GM10266 (cell line): Measurements from ENCODE around the gene VDR.

ENCODE experiments used
- DNase-seq: peaks from one replicate; pipeline ENCODE4 v3.0.0; 2012; ENCODE audit errors: extremely low spot score
- TF ChIP-seq, protein P1 (sequence below): IDR thresholded peaks from 2 replicates; pipeline ENCODE4 v1.5.1; 2012; ENCODE audit warnings: mild to moderate bottlenecking, low read depth; ENCODE audit not compliant: control insufficient read depth, insufficient read depth; ENCODE audit errors: missing control alignments

Gene VDR

DNA sequence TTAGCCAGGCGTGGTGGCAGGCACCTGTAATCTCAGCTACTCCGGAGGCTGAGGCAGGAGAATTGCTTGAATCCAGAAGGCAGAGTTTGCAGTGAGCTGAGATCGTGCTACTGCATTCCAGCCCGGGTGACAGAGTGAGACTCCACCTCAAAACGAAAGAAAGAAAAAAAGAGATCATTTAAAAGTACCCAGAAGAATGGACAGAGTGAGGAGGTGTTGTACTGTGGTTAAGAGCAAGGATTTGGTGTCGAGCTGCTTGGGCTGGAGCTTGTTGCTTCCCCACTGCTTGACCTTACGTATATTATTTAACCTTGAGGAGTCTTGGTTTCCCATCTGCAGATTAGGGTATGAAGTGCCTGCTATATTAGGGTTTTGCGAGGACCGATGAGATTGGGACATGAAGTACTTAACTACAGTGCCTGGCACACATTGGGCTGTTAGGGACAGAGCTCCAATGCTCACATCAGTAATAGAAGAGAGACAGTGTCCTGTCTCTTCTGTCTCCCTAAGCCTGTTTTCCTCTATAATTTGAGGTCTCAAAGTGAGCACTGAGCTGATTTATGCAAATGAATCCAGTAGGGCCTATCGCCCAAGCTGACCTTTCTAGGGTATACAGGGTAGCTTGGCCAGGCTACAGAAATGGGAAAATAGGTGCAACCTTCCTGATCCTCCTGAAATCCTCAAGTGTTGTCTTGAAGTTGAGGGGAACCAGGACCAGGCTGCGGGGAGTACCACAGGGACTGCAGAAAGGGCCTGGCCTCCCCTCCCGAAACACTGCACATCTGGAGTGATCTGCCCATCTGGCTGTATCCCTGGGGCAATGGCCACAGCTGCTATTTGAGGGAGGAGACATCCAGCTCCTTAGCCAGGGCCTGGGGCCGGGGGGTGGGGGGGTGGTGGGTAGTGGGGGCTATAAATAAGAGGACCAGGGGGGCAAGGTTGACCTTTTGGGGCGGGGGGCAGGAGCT is 76.5 kb downstream of the VDR start:
- TF ChIP-seq, protein P1, sequence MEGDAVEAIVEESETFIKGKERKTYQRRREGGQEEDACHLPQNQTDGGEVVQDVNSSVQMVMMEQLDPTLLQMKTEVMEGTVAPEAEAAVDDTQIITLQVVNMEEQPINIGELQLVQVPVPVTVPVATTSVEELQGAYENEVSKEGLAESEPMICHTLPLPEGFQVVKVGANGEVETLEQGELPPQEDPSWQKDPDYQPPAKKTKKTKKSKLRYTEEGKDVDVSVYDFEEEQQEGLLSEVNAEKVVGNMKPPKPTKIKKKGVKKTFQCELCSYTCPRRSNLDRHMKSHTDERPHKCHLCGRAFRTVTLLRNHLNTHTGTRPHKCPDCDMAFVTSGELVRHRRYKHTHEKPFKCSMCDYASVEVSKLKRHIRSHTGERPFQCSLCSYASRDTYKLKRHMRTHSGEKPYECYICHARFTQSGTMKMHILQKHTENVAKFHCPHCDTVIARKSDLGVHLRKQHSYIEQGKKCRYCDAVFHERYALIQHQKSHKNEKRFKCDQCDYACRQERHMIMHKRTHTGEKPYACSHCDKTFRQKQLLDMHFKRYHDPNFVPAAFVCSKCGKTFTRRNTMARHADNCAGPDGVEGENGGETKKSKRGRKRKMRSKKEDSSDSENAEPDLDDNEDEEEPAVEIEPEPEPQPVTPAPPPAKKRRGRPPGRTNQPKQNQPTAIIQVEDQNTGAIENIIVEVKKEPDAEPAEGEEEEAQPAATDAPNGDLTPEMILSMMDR = no peak
- DNase-seq = no peak

DNA sequence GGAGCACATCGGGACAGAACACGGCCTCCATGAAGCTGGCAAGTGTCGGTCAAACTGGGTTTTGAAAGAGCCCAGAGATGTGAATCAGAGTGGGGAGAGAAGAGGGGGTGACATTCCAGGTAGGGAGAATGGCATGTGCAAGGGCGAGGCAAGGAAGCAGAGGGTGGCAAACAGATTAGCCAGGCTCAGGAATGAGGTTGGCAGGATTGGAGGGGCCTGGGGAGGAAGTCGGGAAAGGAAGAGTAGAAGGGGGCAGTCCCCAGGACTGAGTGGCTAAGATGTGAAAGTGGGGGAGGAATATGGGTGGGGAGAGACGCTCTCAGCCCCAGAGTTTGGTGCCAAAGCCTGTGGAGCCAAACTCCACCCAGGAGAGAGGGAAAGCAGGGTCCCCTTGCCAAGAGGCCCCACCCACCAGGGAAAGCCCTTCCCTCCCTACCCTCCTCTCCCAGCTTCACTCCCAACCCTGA is 79.6 kb downstream of the VDR start:
- TF ChIP-seq, protein P1 = no peak
- no peak for DNase-seq

DNA sequence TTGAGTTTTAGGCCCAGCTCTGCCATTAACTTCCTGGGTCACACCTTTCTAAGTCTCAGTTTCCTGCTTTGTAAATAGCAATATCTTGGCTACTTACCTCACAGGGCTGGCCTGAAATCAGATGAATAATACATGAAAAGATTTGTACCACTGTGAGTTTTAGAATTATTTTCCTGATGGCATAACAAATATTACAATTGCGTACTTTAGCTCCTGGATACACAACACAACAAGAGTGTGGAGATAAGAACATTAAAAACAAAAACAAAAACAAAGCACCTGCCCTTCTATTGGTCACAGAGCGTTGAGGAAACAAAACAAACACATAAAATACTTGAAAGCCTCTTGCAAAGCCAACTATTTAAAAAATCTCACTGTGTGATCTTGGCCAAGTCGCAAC is 80.2 kb downstream of the VDR start:
- DNase-seq = no peak
- TF ChIP-seq, protein P1 = no peak

DNA sequence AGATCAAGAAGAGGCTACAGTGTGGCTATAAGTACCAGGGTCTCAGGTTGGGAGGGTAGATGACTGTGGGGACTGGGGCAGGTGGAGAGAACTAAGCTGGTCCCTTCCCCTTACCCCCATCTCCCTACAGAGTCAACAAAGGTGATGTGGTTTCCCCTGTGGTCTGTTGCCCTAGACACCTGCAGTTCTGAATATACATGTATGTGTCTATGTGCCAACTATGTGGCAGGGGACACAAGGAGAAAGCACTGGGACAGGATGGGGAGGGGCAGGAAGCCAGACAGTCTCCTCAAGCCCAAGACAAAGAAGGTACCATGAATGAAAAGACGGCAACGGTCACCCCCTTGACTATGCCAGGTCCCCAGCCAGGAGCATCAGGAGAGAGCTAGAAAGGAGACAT is 80.6 kb downstream of the VDR start:
- no peak for DNase-seq
- TF ChIP-seq, protein P1 = no peak

DNA sequence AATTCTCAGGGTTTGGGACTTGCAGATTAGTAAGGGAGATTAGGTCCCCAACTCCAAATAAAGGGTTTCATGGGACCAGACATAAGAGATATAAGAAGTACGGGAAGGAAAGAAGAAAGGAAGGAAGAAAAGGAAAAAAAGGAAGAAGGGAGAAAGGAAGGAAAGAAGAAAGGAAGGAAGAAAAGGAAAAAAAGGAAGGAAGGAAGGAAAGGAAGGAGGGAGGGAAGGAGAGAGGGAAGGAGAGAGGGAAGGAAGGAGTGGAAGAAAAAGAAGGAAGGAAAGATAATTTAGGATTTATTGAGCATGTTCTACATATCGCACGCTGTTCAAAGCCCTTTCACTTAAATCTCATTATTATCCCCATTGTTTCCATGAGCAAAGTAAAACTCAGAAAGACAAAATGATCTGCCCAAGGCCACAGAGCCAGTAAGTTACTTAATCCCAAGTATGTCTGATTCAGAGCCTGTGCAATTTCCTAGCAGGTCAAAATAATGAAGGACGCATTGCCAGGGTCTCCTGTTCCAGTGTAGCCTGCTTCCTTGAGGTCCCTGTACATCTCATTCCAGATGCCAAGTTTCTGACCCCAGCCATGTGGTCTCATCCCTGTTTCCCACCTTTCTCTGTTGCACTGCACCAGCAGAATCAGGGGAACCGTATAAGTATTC is 81.2 kb downstream of the VDR start:
- TF ChIP-seq, protein P1 = no peak
- no peak for DNase-seq

DNA sequence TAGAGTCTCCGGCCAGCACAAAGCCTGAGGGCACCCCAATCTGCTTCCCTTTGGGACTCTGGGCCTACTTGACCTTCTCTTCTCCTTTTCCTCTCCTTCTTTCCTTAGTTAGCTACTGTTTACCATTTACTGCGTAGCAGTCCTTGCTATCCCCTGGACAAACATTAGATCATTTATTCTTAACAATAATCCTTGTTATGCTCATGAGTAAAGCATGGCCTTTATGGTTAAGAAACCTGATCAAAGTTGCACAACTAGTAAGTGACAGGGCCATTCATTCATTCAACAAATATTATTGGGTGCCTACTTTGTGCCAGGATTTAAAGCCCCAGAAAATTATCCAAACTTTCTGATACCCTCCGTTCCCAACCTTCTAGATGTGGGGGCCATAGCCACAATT is 81.9 kb downstream of the VDR start:
- no peak for DNase-seq
- TF ChIP-seq, protein P1 = no peak

DNA sequence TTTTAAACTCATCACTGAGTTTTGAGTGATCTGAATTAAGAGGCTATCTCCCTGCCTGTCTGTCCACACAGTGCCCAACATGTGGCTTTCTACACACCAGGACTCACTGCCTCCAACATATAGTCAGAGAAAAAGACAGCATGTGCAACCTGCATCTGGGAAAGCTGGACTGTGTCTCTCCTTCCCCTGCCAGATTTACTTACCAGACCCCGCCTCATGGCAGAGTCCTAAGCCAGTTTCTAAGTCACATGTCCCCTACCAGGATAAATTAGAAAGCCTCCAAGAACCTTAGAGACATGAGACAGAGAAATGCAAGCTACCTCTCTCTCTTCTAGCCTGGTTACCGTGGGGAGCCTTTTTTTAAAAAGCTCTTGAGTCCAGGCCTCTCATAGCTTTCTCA is 82.4 kb downstream of the VDR start:
- TF ChIP-seq, protein P1 = no peak

More for the DNA sequence above, 82.4 kb downstream of the VDR start:
- no peak for DNase-seq
